ENCODE measurements around the gene SRPK2. TPM values are rescaled to one million over a fixed set of nuclear protein-coding genes. Genes with fewer than 3 reads are reported as not detected.

Gene SRPK2
- total and polyA plus RNA-seq, 2 of the 8 experiments (the other 6 are each of a cell fraction or from before 2014, with no cell fraction given), result 10.0 to 47.1 TPM

DNA sequence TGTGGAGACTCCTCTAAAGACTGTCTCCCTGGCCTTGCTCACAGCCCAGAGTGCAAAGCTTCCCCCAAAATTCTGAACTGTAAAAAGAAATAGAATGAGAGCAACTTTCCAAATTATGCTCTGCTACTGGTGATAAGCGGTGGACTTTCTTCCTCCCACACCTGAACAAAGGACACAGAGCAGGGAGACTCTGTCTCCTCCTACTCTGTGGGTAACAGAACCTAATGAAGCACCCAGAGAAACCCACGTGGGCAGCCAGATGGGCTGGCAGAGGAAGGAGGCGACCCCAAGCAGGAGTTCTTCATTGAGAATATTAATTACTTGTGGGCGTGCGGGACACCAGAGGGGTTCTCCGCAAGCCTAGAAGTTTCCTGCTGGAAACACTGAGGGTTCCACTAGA is 235.2 kb downstream of the SRPK2 start:
- no peaks in the 10 kb centered on the region for H3K23me2 ChIP-seq (ENCODE audit: low read depth, low read length)
- no peak overlapping the region for H4K5ac ChIP-seq (ENCODE audit: insufficient read length, low read depth, low read length)
- DNase-seq (ENCODE audit: low read depth in 1 of 2, low spot score in 2 of 2), result no peak
- ChIA-PET CTCF (ENCODE audit: partially characterized antibody) (interaction anchor here (0.7 to 2.9 kb wide), 19 partner anchors 8 to 378 kb away, joined by 3 to 15 read pairs (median 4); no protein-coding TSS in a partner anchor), POLR2A (ENCODE audit: partially characterized antibody) (interaction anchor here (0.6 kb wide), 1 partner anchor 98 kb away, joined by 3 read pairs; no protein-coding TSS in a partner anchor)
- no peak overlapping the region for H3K14ac ChIP-seq (ENCODE audit: insufficient read length)
- no peak overlapping the region for H3K4ac ChIP-seq (replicated peaks; ENCODE audit: insufficient read length, low read depth, low read length)
- FAIRE-seq, result no peak
- H3K4me1 ChIP-seq (replicated peaks in 1 of 4; ENCODE audit: control insufficient read depth in 3 of 4, insufficient read depth in 4 of 4, low read length in 3 of 4), result no peaks in the 10 kb centered on the region
- H3K9ac ChIP-seq (replicated peaks in 1 of 4; ENCODE audit: extremely low read depth in 1 of 4, low read depth in 3 of 4, low read length in 3 of 4), result no peak overlapping the region
- H4K20me1 ChIP-seq (replicated peaks in 1 of 2; ENCODE audit: control insufficient read depth in 1 of 2, insufficient read depth in 2 of 2, low read length in 2 of 2), result no peaks in the 10 kb centered on the region
- H2AFZ ChIP-seq (ENCODE audit: low read length), result no peak overlapping the region
- H2BK12ac ChIP-seq (ENCODE audit: low read depth, low read length), result no peak overlapping the region
- no peak overlapping the region for H2AK5ac ChIP-seq (ENCODE audit: low read depth, low read length)
- H3K18ac ChIP-seq (ENCODE audit: extremely low read depth, low read length), result no peak overlapping the region
- H2BK15ac ChIP-seq (ENCODE audit: low read length), result no peak overlapping the region
- H4K91ac ChIP-seq (replicated peaks; ENCODE audit: insufficient read length, low read length), result no peak overlapping the region
- no peak overlapping the region for H3K56ac ChIP-seq (replicated peaks; ENCODE audit: insufficient read length, low read depth, low read length)
- no peak overlapping the region for H3K27ac ChIP-seq (ENCODE audit: low read depth, low read length)
- no peaks in the 10 kb centered on the region for H3K36me3 ChIP-seq (ENCODE audit: control insufficient read depth in 2 of 4, insufficient read depth in 4 of 4, low read length in 3 of 4)
- H4K8ac ChIP-seq (ENCODE audit: extremely low read depth, insufficient read depth, low read length), result no peak overlapping the region
- H3K79me1 ChIP-seq (ENCODE audit: low read depth, low read length), result no peaks in the 10 kb centered on the region
- H3K79me2 ChIP-seq (ENCODE audit: control insufficient read depth in 1 of 2, insufficient read depth in 2 of 2, low read length in 2 of 2), result no peaks in the 10 kb centered on the region
- no peak overlapping the region for H3K4me3 ChIP-seq (ENCODE audit: extremely low read depth in 1 of 4, insufficient read depth in 2 of 4, low read depth in 3 of 4, low read length in 4 of 4)
- no peak overlapping the region for H2BK5ac ChIP-seq (ENCODE audit: low read depth, low read length)
- no peak overlapping the region for H3K4me2 ChIP-seq (ENCODE audit: insufficient read depth in 1 of 2, low read depth in 2 of 2, low read length in 2 of 2)
- no peak overlapping the region for H2BK20ac ChIP-seq (ENCODE audit: low read length)
- no peak overlapping the region for H2BK120ac ChIP-seq (replicated peaks; ENCODE audit: low read depth, low read length)
- H3K23ac ChIP-seq (ENCODE audit: insufficient read length), result no peak overlapping the region
- WGBS, 2 experiments (ENCODE audit: extremely low coverage in 1 of 2, insufficient coverage in 1 of 2, insufficient read length in 1 of 2, insufficient replicate concordance in 2 of 2, low coverage in 1 of 2, low lambda C conversion rate in 2 of 2, missing lambda C conversion rate in 1 of 2), result 91% methylated on average over 6 of the region's 6 CpGs; no CpG with 5 or more reads in 1 of the 2 experiments
- H3K27me3 ChIP-seq (replicated peaks in 1 of 4; ENCODE audit: control insufficient read depth in 3 of 4, extremely low read depth in 1 of 4, insufficient read depth in 3 of 4, low read length in 3 of 4), result no peaks in the 10 kb centered on the region
- H3K9me3 ChIP-seq (ENCODE audit: insufficient read depth in 2 of 2, low read depth in 1 of 2, low read length in 1 of 2), result no peaks in the 10 kb centered on the region
- TF ChIP-seq, protein P1, sequence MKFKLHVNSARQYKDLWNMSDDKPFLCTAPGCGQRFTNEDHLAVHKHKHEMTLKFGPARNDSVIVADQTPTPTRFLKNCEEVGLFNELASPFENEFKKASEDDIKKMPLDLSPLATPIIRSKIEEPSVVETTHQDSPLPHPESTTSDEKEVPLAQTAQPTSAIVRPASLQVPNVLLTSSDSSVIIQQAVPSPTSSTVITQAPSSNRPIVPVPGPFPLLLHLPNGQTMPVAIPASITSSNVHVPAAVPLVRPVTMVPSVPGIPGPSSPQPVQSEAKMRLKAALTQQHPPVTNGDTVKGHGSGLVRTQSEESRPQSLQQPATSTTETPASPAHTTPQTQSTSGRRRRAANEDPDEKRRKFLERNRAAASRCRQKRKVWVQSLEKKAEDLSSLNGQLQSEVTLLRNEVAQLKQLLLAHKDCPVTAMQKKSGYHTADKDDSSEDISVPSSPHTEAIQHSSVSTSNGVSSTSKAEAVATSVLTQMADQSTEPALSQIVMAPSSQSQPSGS (IDR thresholded peaks at IDR 0.05; ENCODE audit: low read length), result no peak
- TF ChIP-seq SRF (IDR thresholded peaks at IDR 0.05; ENCODE audit: low read depth, low read length) (no peak), EGR1 (IDR thresholded peaks at IDR 0.05; ENCODE audit: borderline replicate concordance, low read depth, low read length) (no peak), SAP30 (IDR thresholded peaks at IDR 0.05; ENCODE audit: insufficient read depth, insufficient replicate concordance, low read length) (no peak)
